GM12891 (cell line): ENCODE results near the gene GNRH2.

Source experiments
- PAX5 ChIP-seq: IDR thresholded peaks from 2 replicates; pipeline ENCODE4 v1.6.1; 2011; ENCODE audit warnings: low read length, moderate library complexity, mild to moderate bottlenecking; ENCODE audit not compliant: insufficient read depth, severe bottlenecking
- POLR2A ChIP-seq: IDR thresholded peaks from 2 replicates; pipeline ENCODE4 v1.6.1; 2011; ENCODE audit warnings: low read depth, low read length, control low read depth
- POLR2AphosphoS5 ChIP-seq: IDR thresholded peaks from 2 replicates; pipeline ENCODE4 v1.6.1; 2011; ENCODE audit warnings: low read depth, low read length, control low read depth
- POU2F2 ChIP-seq: IDR thresholded peaks from 2 replicates; pipeline ENCODE4 v1.6.1; 2011; ENCODE audit warnings: low read depth, mild to moderate bottlenecking, control low read depth, low read length, moderate library complexity
- SPI1 ChIP-seq: IDR thresholded peaks from 2 replicates; pipeline ENCODE4 v1.6.1; 2011; ENCODE audit warnings: low read depth, low read length, control low read depth
- TAF1 ChIP-seq: IDR thresholded peaks from 2 replicates; pipeline ENCODE4 v1.6.1; 2011; ENCODE audit warnings: low read depth, low read length, control low read depth

- TF ChIP-seq POLR2A (no peak), POLR2AphosphoS5 (no peak), PAX5 (no peak), TAF1 (no peak), POU2F2 (no peak), SPI1 (no peak)
These were observed 41.6 kb downstream of the GNRH2 start for GRCh38 chr20:3084986-3085360.
